Testis (tissue), 2 donors: ENCODE data around the gene RNASE12.

Experiments
- POLR2A ChIP-seq: fragments of 450-650 bp; IDR thresholded peaks from one replicate; pipeline ENCODE4 v1.6.1; 2017; ENCODE audit warnings: antibody characterized with exemption, mild to moderate bottlenecking, moderate library complexity
- TF ChIP-seq, protein P1 (sequence below), 3 experiments: fragments of 450-650 bp in 2 of 3; fragments of 200-600 bp in 1 of 3; sonication (generic) in 1 of 3; IDR thresholded peaks; one replicate each; pipeline ENCODE4 v1.5.1; 2016 to 2019; ENCODE audit warnings: antibody characterized with exemption in 3 of 3, mild to moderate bottlenecking in 2 of 3, moderate library complexity in 1 of 3

DNA sequence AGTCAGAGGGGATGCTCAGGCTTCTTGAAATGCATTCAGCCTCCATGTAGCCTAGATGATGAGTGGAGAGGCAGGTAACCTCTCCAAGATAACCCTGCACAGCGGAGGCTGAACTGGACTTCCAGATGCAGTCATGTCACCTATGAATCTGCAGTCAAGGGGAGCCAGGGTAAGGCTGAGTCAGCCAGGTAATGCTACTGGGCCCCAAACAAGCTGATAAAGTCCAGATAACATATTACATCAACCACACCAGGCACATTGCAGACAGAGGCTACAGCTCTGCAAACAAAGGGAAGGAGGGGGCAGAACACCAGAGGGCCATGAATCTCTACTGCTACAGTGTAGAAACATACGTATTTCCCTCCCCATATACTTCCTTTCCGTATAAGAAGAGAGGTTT is 44.3 kb downstream of the RNASE12 start:
- TF ChIP-seq, protein P1, sequence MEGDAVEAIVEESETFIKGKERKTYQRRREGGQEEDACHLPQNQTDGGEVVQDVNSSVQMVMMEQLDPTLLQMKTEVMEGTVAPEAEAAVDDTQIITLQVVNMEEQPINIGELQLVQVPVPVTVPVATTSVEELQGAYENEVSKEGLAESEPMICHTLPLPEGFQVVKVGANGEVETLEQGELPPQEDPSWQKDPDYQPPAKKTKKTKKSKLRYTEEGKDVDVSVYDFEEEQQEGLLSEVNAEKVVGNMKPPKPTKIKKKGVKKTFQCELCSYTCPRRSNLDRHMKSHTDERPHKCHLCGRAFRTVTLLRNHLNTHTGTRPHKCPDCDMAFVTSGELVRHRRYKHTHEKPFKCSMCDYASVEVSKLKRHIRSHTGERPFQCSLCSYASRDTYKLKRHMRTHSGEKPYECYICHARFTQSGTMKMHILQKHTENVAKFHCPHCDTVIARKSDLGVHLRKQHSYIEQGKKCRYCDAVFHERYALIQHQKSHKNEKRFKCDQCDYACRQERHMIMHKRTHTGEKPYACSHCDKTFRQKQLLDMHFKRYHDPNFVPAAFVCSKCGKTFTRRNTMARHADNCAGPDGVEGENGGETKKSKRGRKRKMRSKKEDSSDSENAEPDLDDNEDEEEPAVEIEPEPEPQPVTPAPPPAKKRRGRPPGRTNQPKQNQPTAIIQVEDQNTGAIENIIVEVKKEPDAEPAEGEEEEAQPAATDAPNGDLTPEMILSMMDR (IDR thresholded peaks at IDR 0.05), result no peak
- no peak for TF ChIP-seq POLR2A
